GM18526 (cell line): Measurements from ENCODE around the gene ANGPTL4.
A peak's percentile ranks its signal among the peaks of the same experiment; 100 is the strongest.

Source experiments
- POLR2A ChIP-seq: IDR thresholded peaks from 3 replicates; pipeline ENCODE4 v1.6.1; 2011; ENCODE audit not compliant: insufficient read length; ENCODE audit errors: extremely low read depth

The ANGPTL4 gene

GRCh38 chr19:8398311-8398771 is 34.4 kb downstream of the ANGPTL4 start:
- no peak for TF ChIP-seq POLR2A

GRCh38 chr19:8399681-8400188 is 35.8 kb downstream of the ANGPTL4 start:
- no peak for TF ChIP-seq POLR2A

- no peak for TF ChIP-seq POLR2A
Observed at GRCh38 chr19:8401981-8402411, 38.0 kb downstream of the ANGPTL4 start.

DNA sequence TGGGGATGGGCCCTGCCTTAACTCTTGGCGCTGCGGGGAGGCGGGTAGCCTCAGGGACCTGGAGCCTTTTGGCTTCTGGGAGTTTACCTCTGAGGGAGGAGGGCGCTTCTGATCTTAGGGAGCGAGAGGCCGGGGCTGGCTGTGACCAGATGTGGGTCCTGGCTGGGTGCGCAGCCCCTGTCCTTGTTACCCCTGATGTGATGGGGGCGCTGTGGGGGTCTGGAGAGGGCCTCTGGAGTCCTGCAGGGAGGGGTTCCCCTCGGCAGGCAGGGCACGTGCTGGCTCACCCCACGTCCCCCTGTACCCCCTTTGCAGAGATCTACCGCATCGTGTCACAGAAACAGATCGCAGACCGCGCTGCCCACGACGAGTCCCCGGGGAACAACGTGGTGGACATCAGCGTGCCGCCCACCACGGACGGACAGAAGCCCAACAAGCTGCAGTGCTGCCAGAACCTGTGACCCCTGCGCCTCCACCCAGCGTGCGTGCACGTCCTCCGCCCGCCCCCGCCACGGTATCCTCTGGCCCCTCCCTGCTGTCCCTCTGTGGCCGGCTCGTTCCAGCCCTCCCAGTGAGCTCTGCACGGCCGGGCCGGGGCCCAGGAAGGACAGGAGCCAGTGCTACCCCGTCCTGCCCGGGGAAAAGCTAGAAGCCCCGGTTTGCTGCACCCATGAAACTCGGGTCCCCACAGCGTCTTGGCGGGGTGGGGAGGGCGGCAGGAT is 39.3 kb downstream of the ANGPTL4 start:
- no peak for TF ChIP-seq POLR2A

DNA sequence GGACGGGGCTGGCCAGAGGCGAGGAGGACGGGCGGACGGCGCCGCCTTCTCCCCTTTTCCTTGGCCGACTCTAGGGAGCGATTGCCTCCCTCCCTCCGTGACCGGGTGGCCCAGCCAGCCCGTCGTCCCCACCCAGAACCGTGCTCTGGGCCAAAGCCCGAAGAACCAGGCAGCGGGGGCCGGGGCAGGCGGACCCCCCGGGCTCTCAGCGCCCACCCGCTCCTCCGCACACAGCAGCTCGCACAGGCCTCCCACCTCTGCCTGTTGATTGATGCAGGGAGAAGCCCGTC is 39.8 kb downstream of the ANGPTL4 start:
- TF ChIP-seq POLR2A = no peak

DNA sequence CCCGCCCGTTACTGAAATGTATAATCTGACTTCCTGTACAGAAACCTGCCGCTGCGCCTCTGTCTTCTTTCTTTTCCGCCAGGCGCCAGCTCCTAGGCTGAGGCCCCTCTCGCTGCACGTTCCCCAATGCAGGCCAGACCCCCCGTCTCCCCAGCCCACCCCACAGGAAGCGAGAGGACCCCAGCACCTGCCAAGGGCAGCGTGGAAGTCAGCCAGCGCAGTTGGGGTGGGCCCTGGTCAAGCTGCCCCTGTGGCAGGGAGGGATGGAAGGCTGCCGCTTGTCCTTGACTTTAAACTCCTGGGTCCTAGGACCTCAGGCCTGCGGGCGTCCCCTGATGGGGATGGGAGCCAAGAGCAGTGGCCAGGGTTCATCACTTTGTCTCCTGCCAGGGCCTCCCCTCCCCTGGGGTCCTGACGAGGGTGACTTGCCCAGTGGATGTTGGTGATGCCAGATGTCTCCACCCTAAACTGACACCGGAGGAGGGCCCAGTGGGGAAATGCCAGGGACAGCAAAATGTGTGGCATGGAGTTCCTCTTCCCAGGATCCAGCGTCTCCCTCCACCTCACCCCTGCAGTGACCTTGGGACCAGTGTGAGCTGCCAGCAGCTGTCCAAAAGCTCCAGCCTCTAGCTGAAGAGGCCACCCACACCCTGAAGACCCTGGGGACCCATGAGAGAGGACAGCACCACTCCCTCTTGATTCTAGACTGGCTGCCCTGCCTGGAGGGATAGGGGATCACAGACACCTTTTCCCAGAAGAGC is 40.6 kb downstream of the ANGPTL4 start:
- no peak for TF ChIP-seq POLR2A

DNA sequence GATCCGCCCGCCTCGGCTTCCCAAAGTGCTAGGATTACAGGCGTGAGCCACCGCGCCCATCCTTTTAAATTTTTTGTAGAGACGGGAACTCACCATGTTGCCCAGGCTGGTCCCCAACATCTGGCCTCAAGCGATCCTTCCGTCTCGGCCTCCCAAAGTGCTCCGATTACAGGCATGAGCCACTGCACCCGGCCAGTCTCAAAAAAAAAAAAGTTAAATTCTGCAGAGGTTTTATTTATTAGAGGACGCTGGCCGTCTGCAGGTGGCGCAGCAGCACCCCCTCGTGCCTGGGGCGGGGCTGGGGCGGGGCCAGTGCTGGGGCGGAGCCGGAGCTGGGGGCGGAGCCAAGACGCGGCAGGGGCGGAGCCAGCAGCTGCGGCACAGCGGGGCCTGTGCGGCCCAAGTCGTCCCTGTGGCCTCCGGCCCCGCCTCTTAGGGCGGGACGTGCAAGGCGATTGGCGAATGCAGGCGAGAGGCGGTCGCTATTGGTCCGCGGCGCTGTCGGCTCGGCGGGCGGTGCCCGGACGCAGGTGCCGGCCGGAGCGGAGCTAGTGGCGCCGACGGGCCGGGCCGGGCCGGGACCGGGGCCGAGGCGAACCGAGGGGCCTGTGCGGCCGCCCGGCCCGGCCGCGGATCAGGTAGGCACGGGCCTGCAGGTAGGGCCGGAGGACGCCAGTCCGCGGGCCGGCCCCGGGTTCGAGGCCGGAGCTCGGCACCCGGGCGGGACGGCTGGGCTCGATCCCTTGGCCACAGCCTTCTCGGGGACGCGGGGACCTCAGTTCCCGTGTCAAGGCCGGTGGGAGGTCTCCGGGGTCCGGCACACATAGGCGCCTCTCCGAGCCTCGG is 49.1 kb downstream of the ANGPTL4 start, which contains the start of gene MARCHF2:
Gene MARCHF2 (plus strand): TSS at position 523 of the 846 bp plus-strand sequence. CDS start 8,536 bp downstream, outside the sequence.
- peak; percentile 47 for TF ChIP-seq POLR2A

- TF ChIP-seq POLR2A = no peak
Observed at GRCh38 chr19:8413629-8413995, 49.7 kb downstream of the ANGPTL4 start.

- TF ChIP-seq POLR2A = no peak
Observed at GRCh38 chr19:8416796-8417195, 52.8 kb downstream of the ANGPTL4 start.

DNA sequence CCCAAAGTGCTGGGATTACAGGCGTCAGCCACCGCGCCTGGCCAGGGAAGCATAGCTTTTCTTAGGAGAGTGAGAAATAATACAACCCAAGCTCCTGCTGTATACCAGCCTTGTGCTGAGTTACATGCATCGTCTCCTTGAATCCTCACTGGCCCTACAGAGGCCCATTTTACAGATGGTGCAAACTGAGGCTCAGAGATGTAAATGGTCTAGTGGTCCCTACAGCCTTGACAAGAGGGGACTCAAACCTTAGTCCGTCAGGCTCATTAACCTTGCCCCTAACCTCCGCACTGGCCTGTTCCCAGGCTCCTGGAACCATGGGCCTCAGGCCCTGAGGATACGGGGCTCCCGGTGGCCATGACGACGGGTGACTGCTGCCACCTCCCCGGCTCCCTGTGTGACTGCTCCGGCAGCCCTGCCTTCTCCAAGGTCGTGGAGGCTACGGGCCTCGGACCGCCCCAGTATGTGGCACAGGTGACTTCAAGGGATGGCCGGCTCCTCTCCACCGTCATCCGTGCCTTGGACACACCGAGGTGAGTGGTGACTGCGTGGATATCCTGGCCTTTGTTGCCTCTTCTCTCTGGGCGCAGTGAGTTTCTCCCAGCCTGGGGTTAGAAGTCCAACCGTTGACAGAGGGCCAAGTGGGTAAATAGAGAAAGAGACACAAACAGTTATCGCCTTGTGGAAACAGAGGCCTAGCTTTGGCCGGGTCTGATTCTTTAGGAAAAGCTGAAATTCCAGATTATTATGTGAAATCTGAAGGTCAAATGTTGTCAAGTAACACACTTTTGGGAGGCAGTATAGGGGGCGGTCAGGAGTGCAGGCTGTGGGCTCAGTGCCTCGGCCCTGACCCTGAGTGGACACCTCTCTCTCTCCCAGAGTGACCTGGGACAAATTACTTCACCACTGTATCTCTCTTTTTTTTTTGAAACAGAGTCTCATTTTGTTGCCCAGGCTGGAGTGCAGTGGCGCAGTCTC is 57.8 kb downstream of the ANGPTL4 start:
- TF ChIP-seq POLR2A = no peak

DNA sequence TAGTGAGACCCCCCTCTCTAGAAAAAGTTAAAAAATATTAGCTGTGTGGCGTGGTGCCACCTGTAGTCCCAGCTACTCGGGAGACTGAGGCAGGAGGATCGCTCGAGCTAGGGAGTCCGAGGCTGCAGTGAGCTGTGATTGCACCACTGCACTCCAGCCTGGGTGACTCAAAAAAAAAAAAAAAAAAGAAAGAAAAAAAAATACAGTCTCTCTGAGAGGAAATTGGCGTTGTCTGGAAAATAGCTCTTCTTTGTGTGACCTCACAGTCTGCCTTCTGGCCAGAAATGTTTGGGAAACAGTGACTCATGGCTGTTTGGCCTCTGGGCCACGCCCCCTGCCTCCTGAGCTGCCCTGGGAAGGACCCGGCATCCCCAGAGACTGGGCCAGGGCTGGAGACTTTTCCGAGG is 59.9 kb downstream of the ANGPTL4 start:
- no peak for TF ChIP-seq POLR2A
